HepG2 (cell line): Measurements from ENCODE around the gene PBX4.

Experiments used
- FOXP1 ChIP-seq, 2 experiments: fragments of 450-650 bp in 1 of 2; IDR thresholded peaks; 2 replicates each; pipeline ENCODE4 v1.6.1; 2017 to 2018; ENCODE audit warnings: antibody characterized with exemption in 1 of 2
- GATAD2A ChIP-seq: IDR thresholded peaks from 2 replicates; pipeline ENCODE4 v1.6.1; 2016
- HNRNPUL1 ChIP-seq: fragments of 200-400 bp; formaldehyde crosslinking; IDR thresholded peaks from 2 replicates; pipeline ENCODE4 v1.6.1; 2017; ENCODE audit warnings: low read depth, mild to moderate bottlenecking, low read length, moderate library complexity
- KMT2A ChIP-seq: sonication (generic); formaldehyde crosslinking; IDR thresholded peaks from 2 replicates; pipeline ENCODE4 v1.4.0; 2020; ENCODE audit warnings: missing genetic modification reagents
- POLR2AphosphoS5 ChIP-seq: IDR thresholded peaks from 2 replicates; pipeline ENCODE4 v1.6.1; 2012; ENCODE audit warnings: low read depth, low read length
- SOX6 ChIP-seq, 2 experiments: fragments of 450-650 bp in 1 of 2; sonication (generic) in 1 of 2; formaldehyde crosslinking in 1 of 2; IDR thresholded peaks; 2 replicates each; pipeline versions ENCODE4 v1.4.0 to v1.6.1; 2017 to 2020; ENCODE audit warnings: antibody characterized with exemption in 1 of 2, mild to moderate bottlenecking in 1 of 2, missing genetic modification reagents in 1 of 2
- SUZ12 ChIP-seq: fragments of 150-350 bp; IDR thresholded peaks from 2 replicates; pipeline ENCODE4 v1.6.1; 2014; ENCODE audit warnings: low read depth, low read length
- ZNF335 ChIP-seq: sonication (generic); formaldehyde crosslinking; IDR thresholded peaks from 2 replicates; pipeline ENCODE4 v1.4.0; 2020; ENCODE audit warnings: missing genetic modification reagents
- ZNF570 ChIP-seq: sonication (generic); formaldehyde crosslinking; IDR thresholded peaks from 2 replicates; pipeline ENCODE4 v1.4.0; 2020; ENCODE audit warnings: mild to moderate bottlenecking, missing genetic modification reagents, borderline replicate concordance
- TF ChIP-seq, protein P1 (sequence below): sonication (generic); formaldehyde crosslinking; IDR thresholded peaks from 2 replicates; pipeline ENCODE4 v1.4.0; 2020; ENCODE audit warnings: missing genetic modification reagents
- TF ChIP-seq, protein P2 (sequence below), 2 experiments: IDR thresholded peaks; 2 replicates each; pipeline ENCODE4 v1.6.1; 2011 to 2012; ENCODE audit warnings: low read length in 2 of 2, borderline replicate concordance in 1 of 2, low read depth in 1 of 2, mild to moderate bottlenecking in 1 of 2, moderate library complexity in 1 of 2

DNA sequence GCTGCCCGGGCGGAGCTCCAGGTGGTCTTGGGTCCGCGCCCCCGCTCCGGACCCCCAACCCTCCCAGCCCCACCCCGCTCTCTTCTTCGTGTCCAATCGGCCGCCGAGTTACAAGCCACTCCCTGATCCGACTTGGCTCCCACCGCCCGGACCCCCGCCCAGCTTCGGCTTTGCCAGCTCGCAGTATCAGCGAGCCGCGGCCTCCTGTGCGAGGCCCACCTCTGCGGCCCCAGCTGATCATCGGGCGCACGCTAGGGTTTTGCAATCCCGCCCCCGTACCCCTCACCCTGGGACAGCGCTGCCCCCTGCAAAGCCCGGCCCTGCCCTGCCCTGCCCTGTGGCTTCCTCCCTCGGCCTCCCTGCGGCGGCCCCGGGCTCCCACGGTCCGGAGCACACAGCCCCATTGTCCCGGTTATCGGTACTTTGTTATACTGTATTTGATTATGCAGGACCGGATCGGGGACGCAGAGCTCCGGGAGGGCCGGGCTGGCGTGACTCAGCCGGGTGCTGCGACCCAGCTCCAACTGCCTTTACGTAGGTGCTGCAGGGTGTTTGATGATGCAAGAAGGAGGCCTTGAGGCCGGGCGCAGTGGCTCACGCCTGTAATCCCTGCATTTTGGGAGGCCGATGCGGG is 10.1 kb upstream of the PBX4 start:
- no peak for TF ChIP-seq FOXP1 (IDR thresholded peaks at IDR 0.05)
- TF ChIP-seq FOXP1 (CRISPR knock-in tag; IDR thresholded peaks at IDR 0.05): no peak
- TF ChIP-seq ZNF570 (CRISPR knock-in tag): no peak
- TF ChIP-seq ZNF335 (CRISPR knock-in tag): no peak
- no peak for TF ChIP-seq SUZ12
- TF ChIP-seq GATAD2A: no peak
- no peak for TF ChIP-seq KMT2A (CRISPR knock-in tag)
- TF ChIP-seq, protein P1, sequence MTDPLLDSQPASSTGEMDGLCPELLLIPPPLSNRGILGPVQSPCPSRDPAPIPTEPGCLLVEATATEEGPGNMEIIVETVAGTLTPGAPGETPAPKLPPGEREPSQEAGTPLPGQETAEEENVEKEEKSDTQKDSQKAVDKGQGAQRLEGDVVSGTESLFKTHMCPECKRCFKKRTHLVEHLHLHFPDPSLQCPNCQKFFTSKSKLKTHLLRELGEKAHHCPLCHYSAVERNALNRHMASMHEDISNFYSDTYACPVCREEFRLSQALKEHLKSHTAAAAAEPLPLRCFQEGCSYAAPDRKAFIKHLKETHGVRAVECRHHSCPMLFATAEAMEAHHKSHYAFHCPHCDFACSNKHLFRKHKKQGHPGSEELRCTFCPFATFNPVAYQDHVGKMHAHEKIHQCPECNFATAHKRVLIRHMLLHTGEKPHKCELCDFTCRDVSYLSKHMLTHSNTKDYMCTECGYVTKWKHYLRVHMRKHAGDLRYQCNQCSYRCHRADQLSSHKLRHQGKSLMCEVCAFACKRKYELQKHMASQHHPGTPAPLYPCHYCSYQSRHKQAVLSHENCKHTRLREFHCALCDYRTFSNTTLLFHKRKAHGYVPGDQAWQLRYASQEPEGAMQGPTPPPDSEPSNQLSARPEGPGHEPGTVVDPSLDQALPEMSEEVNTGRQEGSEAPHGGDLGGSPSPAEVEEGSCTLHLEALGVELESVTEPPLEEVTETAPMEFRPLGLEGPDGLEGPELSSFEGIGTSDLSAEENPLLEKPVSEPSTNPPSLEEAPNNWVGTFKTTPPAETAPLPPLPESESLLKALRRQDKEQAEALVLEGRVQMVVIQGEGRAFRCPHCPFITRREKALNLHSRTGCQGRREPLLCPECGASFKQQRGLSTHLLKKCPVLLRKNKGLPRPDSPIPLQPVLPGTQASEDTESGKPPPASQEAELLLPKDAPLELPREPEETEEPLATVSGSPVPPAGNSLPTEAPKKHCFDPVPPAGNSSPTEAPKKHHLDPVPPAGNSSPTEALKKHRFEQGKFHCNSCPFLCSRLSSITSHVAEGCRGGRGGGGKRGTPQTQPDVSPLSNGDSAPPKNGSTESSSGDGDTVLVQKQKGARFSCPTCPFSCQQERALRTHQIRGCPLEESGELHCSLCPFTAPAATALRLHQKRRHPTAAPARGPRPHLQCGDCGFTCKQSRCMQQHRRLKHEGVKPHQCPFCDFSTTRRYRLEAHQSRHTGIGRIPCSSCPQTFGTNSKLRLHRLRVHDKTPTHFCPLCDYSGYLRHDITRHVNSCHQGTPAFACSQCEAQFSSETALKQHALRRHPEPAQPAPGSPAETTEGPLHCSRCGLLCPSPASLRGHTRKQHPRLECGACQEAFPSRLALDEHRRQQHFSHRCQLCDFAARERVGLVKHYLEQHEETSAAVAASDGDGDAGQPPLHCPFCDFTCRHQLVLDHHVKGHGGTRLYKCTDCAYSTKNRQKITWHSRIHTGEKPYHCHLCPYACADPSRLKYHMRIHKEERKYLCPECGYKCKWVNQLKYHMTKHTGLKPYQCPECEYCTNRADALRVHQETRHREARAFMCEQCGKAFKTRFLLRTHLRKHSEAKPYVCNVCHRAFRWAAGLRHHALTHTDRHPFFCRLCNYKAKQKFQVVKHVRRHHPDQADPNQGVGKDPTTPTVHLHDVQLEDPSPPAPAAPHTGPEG (CRISPR knock-in tag): no peak
- TF ChIP-seq POLR2AphosphoS5: no peak
- TF ChIP-seq SOX6 (IDR thresholded peaks at IDR 0.05): no peak
- no peak for TF ChIP-seq SOX6 (CRISPR knock-in tag; IDR thresholded peaks at IDR 0.05)
- no peak for TF ChIP-seq HNRNPUL1
- TF ChIP-seq, protein P2, sequence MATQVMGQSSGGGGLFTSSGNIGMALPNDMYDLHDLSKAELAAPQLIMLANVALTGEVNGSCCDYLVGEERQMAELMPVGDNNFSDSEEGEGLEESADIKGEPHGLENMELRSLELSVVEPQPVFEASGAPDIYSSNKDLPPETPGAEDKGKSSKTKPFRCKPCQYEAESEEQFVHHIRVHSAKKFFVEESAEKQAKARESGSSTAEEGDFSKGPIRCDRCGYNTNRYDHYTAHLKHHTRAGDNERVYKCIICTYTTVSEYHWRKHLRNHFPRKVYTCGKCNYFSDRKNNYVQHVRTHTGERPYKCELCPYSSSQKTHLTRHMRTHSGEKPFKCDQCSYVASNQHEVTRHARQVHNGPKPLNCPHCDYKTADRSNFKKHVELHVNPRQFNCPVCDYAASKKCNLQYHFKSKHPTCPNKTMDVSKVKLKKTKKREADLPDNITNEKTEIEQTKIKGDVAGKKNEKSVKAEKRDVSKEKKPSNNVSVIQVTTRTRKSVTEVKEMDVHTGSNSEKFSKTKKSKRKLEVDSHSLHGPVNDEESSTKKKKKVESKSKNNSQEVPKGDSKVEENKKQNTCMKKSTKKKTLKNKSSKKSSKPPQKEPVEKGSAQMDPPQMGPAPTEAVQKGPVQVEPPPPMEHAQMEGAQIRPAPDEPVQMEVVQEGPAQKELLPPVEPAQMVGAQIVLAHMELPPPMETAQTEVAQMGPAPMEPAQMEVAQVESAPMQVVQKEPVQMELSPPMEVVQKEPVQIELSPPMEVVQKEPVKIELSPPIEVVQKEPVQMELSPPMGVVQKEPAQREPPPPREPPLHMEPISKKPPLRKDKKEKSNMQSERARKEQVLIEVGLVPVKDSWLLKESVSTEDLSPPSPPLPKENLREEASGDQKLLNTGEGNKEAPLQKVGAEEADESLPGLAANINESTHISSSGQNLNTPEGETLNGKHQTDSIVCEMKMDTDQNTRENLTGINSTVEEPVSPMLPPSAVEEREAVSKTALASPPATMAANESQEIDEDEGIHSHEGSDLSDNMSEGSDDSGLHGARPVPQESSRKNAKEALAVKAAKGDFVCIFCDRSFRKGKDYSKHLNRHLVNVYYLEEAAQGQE (IDR thresholded peaks at IDR 0.05; ENCODE audit: borderline replicate concordance in 1 of 2, low read depth in 1 of 2, low read length in 2 of 2): no peak
